Heart left ventricle (tissue), 13 donors: ENCODE results near the gene PTPRJ.

Experiments used
- CTCF ChIP-seq, 12 donors: fragments of 200-600 bp; sonication (generic) in 4 of 12; IDR thresholded peaks; one replicate each; pipeline versions ENCODE4 v1.5.0 to v1.8.0; 2018 to 2022; ENCODE audit warnings: antibody characterized with exemption in 12 of 12, mild to moderate bottlenecking in 5 of 12
- POLR2A ChIP-seq, 2 donors: fragments of 450-650 bp; IDR thresholded peaks; one replicate each; pipeline ENCODE4 v1.6.1; 2017; ENCODE audit warnings: antibody characterized with exemption in 2 of 2, mild to moderate bottlenecking in 2 of 2, moderate library complexity in 2 of 2
- donor health status: ischemic (EF 13 %, LVEDD 7.1; RV severe dilation, severe dysfunction).
- donor health status: DM: no; HTN: yes; CAD: no.
- donor health status: DM: no; HTN: no; CAD: no.
- donor health status: ischemic (EF 25% LVEDD 6.9; RV normal size, moderate dysfunction).
- donor health status: ischemic (EF 25% LVEDD 5.7; RV mildly dilated, moderate dysfunction).
- donor health status: ischemic (EF 35%, LVEDD 5.7; RV mildly dilated, moderate dysfunction).
- donor health status: nonischemic (EF 11% LVEDD 7.7; RV severe dilation, severe dysfunction).
- donor health status: DM: yes; HTN: yes; CAD: no.
- donor health status: PGD.
- donor health status: ischemic (EF 29% LVEDD 5.4; RV normal size, mild dysfunction).
- donor health status: nonischemic (EF 23%, LVEDD 6.1; RV moderate dilation, normal function).

DNA sequence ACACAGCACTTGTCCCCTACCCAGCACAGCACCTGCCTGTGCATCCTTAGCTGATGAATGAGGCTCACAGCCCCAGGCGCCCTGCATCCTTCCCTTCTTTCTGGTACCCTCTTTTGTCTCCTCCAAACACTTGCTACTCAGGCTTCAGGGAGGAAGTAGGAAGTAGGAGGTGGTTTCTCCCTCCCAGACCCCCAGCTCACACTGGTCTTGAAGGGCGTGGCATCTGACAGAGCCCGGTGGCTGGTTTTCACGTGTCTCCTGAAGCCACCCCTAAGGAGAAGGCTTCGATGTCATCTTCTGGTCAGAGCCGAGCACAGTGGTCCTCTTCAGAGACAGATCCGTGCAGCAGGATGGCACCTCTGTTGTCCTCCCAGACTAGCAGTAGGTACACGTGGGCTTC, 109.8 kb downstream of the PTPRJ start:
- no peak for TF ChIP-seq CTCF (IDR thresholded peaks at IDR 0.05)
- no peak for TF ChIP-seq POLR2A (IDR thresholded peaks at IDR 0.05)
